H1 (cell line): Measurements from ENCODE around the gene ZNF282. TPM values are rescaled to one million over a fixed set of nuclear protein-coding genes. Genes with fewer than 3 reads are reported as not detected.

Source experiments
- EZH2 ChIP-seq: fragments of 200-600 bp; sonication (generic); IDR thresholded peaks from 2 replicates; pipeline ENCODE4 v1.7.1; 2012; ENCODE audit warnings: low read depth, mild to moderate bottlenecking, moderate library complexity, low read length, inconsistent platforms; ENCODE audit not compliant: severe bottlenecking
- polyA plus RNA-seq, 7 experiments: library from polyadenylated mRNA; depleted of rRNA in 3 of 7; stranded (reverse) in 5 of 7; unstranded in 2 of 7; fragments of >200 nt in 5 of 7; fragments of 200-250 nt in 2 of 7; gene quantifications; 1 replicate in 5 of 7; 2 replicates in 1 of 7; 4 replicates in 1 of 7; pipeline versions ENCODE4 v1.2.1 to v1.2.3, GENCODE V29; 2011 to 2013; ENCODE audit warnings: missing spikeins in 2 of 7, mixed read lengths in 2 of 7
- total RNA-seq: library from RNA; stranded (reverse); fragmentation: NEBNext Ultra II Directional; extraction: Animal tissue kit (Norgen Biotek cat#: 25700); gene quantifications from 2 replicates; pipeline ENCODE4 v1.2.1, GENCODE V29; 2021
- TF ChIP-seq, protein P1 (sequence below), 3 experiments: IDR thresholded peaks; 1 replicate in 2 of 3; 2 replicates in 1 of 3; pipeline versions ENCODE4 v1.5.1 to v1.6.1; 2011; ENCODE audit warnings: low read length in 3 of 3, mild to moderate bottlenecking in 3 of 3, inconsistent platforms in 2 of 3, low read depth in 1 of 3, moderate library complexity in 1 of 3; ENCODE audit not compliant: insufficient read depth in 1 of 3; ENCODE audit errors: control extremely low read depth in 1 of 3

ZNF282 gene
- total and polyA plus RNA-seq, 2 of the 8 experiments (the other 6 are each of a cell fraction or from before 2014, with no cell fraction given): 16.9 to 36.3 TPM

DNA sequence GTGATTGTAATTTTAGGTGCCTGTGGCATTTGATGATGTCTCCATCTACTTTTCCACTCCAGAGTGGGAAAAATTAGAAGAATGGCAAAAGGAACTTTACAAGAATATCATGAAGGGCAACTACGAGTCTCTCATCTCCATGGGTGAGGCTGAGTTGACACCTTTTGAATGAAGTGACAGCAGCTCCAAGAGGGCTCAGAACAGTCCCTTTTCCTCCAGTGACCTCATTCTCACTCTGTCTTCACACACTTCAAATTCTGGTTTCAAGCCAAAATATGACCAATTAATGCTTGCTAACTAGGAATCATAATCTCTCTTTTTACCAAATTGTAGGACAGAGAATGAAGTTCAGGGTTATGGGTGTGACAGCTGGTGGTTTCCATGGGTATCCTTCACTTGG is 29.2 kb upstream of the ZNF282 start (continued):
- TF ChIP-seq, protein P1, sequence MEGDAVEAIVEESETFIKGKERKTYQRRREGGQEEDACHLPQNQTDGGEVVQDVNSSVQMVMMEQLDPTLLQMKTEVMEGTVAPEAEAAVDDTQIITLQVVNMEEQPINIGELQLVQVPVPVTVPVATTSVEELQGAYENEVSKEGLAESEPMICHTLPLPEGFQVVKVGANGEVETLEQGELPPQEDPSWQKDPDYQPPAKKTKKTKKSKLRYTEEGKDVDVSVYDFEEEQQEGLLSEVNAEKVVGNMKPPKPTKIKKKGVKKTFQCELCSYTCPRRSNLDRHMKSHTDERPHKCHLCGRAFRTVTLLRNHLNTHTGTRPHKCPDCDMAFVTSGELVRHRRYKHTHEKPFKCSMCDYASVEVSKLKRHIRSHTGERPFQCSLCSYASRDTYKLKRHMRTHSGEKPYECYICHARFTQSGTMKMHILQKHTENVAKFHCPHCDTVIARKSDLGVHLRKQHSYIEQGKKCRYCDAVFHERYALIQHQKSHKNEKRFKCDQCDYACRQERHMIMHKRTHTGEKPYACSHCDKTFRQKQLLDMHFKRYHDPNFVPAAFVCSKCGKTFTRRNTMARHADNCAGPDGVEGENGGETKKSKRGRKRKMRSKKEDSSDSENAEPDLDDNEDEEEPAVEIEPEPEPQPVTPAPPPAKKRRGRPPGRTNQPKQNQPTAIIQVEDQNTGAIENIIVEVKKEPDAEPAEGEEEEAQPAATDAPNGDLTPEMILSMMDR (IDR thresholded peaks at IDR 0.05; ENCODE audit: control extremely low read depth in 1 of 3, insufficient read depth in 1 of 3, low read depth in 1 of 3, low read length in 3 of 3): no peak
- TF ChIP-seq EZH2: no peak
- TF ChIP-seq, all 59 proteins: peak for 0
